ENCODE results near the gene ZWILCH. TPM values are rescaled to one million over a fixed set of nuclear protein-coding genes. Genes with fewer than 3 reads are reported as not detected.

ZWILCH gene
- total and polyA plus RNA-seq, 2 donors (not counting 3 experiments of a cell fraction or from before 2014, with no cell fraction given) = 9.3 to 28.8 TPM

DNA sequence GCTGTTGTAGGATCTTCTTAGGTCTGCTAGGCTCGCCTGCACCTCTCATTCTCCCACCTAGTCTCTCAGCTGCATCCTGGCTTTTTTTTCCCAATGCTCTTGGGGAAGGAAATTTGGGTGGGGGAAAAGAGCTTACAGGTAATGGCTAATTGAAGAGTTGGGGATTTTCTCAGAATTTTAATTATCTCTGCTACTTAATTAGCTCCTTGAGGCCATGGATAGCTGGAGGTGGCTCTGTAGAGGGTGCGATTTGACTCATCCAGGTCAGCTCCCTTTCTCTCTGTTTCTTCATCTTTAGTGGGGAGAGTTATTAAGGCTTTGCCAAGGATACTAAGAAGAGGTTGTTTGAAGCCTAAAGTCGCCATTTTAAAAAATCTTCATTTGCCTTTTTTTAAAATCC lies 30.2 kb upstream of the ZWILCH start:
- Histone ChIP-seq H3K27me3 (ENCODE audit: control insufficient read depth in 2 of 2, insufficient read depth in 2 of 2, low read length in 2 of 2) (no peaks in the 10 kb centered on the region), H3K9me1 (replicated peaks; ENCODE audit: control insufficient read depth, extremely low read depth, insufficient read depth, low read length) (no peaks in the 10 kb centered on the region), H3K27ac (ENCODE audit: insufficient read depth, low read depth, low read length) (no peak overlapping the region), H3K79me2 (ENCODE audit: control insufficient read depth, insufficient read depth, low read length) (no peaks in the 10 kb centered on the region), H3K9ac (replicated peaks; ENCODE audit: extremely low read depth, insufficient read depth, low read length) (no peak overlapping the region), H3K4me2 (ENCODE audit: insufficient read depth, low read length) (no peak overlapping the region), H3K4me1 (ENCODE audit: control insufficient read depth, extremely low read depth, insufficient read depth, low read length) (peaks cover 11% of the 10 kb centered on the region), H3K36me3 (ENCODE audit: control insufficient read depth in 2 of 2, extremely low read depth in 1 of 2, insufficient read depth in 2 of 2, low read length in 2 of 2) (no peaks in the 10 kb centered on the region), H4K20me1 (replicated peaks; ENCODE audit: control insufficient read depth, extremely low read depth, insufficient read depth, low read length) (no peaks in the 10 kb centered on the region), H3K4me3 (replicated peaks in 1 of 3; ENCODE audit: insufficient read depth in 1 of 3, low read depth in 1 of 3, low read length in 3 of 3) (no peak overlapping the region), H3K9me3 (replicated peaks; ENCODE audit: control insufficient read depth, insufficient read depth, low read length) (no peaks in the 10 kb centered on the region), H2AFZ (ENCODE audit: low read depth, low read length) (no peak overlapping the region)
- dilution Hi-C loops (cut with MboI; ENCODE audit: extremely low pct_ligation_motif_present, low sequenced_read_pairs) = no loop called here
- no TSS peak for BruUV-seq (replicated peaks)
- intact Hi-C loops (cut with micrococcal nuclease) = no loop called here
- POLR2A ChIA-PET = no interaction called here
- CTCF ChIA-PET = interaction anchor here (0.8 to 1.5 kb wide), 3 partner anchors 15 to 87 kb away, joined by 3 to 5 read pairs (median 4); no protein-coding TSS in a partner anchor
- TF ChIP-seq FOS (IDR thresholded peaks at IDR 0.05; ENCODE audit: borderline replicate concordance, insufficient read depth, low read length) = no peak
- TF ChIP-seq, protein P1, sequence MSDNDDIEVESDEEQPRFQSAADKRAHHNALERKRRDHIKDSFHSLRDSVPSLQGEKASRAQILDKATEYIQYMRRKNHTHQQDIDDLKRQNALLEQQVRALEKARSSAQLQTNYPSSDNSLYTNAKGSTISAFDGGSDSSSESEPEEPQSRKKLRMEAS (IDR thresholded peaks at IDR 0.05; ENCODE audit: insufficient read depth, insufficient read length) = no peak
- TF ChIP-seq EZH2 (IDR thresholded peaks at IDR 0.05; ENCODE audit: borderline replicate concordance, low read depth, low read length, severe bottlenecking) = no peak
- TF ChIP-seq, protein P2, sequence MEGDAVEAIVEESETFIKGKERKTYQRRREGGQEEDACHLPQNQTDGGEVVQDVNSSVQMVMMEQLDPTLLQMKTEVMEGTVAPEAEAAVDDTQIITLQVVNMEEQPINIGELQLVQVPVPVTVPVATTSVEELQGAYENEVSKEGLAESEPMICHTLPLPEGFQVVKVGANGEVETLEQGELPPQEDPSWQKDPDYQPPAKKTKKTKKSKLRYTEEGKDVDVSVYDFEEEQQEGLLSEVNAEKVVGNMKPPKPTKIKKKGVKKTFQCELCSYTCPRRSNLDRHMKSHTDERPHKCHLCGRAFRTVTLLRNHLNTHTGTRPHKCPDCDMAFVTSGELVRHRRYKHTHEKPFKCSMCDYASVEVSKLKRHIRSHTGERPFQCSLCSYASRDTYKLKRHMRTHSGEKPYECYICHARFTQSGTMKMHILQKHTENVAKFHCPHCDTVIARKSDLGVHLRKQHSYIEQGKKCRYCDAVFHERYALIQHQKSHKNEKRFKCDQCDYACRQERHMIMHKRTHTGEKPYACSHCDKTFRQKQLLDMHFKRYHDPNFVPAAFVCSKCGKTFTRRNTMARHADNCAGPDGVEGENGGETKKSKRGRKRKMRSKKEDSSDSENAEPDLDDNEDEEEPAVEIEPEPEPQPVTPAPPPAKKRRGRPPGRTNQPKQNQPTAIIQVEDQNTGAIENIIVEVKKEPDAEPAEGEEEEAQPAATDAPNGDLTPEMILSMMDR (IDR thresholded peaks at IDR 0.05; ENCODE audit: extremely low read depth in 1 of 2, insufficient read depth in 1 of 2, low read depth in 1 of 2, low read length in 2 of 2) = no peak
- TF ChIP-seq POLR2AphosphoS5 (IDR thresholded peaks at IDR 0.05; ENCODE audit: insufficient read depth, low read depth, low read length) = no peak
- TF ChIP-seq JUN (IDR thresholded peaks at IDR 0.05; ENCODE audit: borderline replicate concordance, insufficient read depth, insufficient read length, low read depth) = no peak
- TF ChIP-seq GATA2 (IDR thresholded peaks at IDR 0.05; ENCODE audit: insufficient read depth, insufficient read length, low read depth, low read length) = no peak
- TF ChIP-seq POLR2A (IDR thresholded peaks at IDR 0.05; ENCODE audit: low read depth, low read length) = no peak
- TF ChIP-seq MYC (IDR thresholded peaks at IDR 0.05; ENCODE audit: low read depth, low read length) = no peak
- DNase-seq (ENCODE audit: low read depth, low spot score) (no peak), FAIRE-seq (no peak)

Measured in endothelial cell of umbilical vein (primary cell).